SIG-M5 (cell line): ENCODE data around the gene GRN.
"Not testable (repeated sequence)": the region's sequence is repeated elsewhere in the genome, so short reads cannot be mapped to it uniquely, and the experiment has no call there.

Experiments
- DNase-seq: peaks from one replicate; lab custom pipeline; 2025; lab: John Stamatoyannopoulos, UW

GRN gene

GRCh38 chr17:44383363-44383762 lies 38.3 kb downstream of the GRN start:
- no peak for DNase-seq

- no peak for DNase-seq
Observed at GRCh38 chr17:44383861-44384260, 38.8 kb downstream of the GRN start.

DNA sequence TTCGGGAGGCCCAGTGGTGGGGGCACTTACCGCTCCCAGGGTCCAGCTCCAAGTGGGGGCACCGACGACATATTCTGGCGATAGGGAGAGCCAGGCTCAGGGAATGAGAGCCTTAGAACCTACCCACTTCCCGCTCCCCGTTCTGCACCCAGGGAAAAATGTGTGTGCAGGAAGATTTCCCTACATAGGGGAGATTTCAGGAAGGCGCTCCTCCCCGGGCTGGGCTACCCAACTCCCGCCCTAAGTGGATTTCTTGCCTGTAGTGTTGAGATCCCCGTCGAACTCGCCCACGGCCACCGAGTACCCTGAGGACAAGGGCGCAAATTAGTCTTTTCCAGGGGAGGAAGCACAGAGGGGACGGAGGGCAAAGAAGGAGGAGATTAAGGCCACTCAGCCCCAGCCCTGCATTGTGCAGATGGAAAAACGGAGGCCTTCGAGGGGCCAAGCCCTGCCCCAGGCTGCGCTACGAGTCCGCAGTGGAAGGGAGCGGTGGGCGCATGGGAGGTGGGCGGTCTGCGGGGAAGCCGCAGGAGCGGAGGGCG lies 39.2 kb downstream of the GRN start:
- DNase-seq: no peak

DNA sequence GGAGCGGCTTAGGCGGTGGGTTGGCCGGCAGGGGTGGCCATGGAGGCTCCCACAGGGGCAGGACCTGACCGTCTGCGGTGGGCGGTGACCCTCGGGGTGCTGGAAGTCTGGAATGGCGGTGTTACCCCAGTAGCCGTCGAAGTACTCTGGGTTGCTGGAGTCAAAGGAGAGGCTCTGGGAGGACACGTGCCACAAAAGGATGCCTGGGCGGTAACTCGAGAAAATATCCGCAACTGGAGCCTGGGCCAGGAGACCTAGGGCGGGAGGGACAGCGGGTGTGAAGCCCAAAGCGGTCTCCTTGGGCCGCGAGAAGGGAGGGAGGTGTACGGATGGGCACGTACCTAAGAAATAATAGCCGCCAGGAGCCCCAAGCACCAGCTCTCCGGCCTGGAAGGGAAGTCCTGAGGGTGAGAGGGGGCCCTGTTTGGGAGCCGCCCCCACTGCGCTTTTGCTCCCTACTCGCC lies 39.8 kb downstream of the GRN start:
- no peak for DNase-seq

DNA sequence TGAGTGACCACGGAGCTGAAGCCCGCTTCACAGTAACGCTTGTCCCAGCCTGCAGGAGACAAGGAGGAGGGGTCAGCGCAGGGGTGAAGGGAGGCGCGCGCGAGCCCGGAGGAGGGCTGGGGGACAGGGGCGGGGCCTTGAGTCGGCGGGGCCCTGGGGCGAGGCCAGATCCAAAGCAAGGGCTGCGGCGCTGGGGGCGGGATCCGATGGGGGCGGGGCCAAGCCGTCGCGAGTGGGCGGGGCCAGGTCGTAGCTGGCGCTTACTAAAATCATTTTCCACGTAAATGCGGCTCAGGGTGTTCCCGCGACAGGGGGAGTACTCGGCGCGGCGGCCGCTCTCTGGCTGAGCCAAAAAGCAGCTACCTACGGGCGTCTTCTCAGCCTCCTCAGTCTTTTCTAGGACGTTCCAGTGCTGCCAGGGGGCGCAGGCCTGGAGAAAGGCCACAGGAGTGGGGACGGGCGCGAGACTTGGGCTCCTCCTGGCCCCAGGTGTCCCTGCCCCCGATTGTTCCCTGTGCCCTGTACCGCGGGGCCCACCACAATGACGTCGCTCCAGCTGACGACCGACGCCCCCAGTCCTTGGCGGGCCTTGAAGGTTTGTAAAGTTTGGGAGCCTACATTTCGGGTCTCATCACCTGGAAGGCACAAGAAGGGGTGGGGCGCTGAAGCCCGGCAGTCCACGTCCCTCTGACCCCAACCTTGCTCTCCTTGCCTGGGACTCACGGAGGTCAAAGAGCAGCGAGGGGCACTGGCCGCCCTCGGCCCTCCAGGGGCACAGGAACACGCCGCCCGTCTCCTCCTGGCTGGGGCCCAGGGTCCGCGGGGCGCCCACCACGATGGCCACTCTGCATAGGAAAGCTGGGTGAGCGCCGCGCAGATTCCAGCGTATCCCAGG lies 40.4 kb downstream of the GRN start:
- no peak for DNase-seq

GRCh38 chr17:44386182-44386525 lies 41.1 kb downstream of the GRN start:
- DNase-seq: no peak

DNA sequence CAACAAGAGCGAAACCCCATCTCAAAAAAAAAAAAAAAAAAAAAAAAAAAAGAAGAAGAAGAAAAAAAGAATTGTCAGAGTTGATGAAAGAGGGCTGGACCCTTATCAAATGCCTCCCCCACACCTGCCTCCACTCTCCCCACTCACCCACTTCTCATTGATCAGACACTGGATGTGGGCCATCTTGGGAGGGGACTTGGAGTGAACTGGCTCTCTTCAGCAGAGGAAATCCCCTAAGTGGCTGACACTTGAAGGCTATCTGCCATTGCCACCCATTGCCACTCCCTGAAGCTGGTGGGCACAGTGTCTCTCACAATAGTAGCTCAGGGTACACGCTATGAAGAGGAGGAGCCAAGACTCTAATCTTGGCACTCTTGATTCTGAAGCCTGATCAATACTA lies 42.7 kb downstream of the GRN start:
- DNase-seq: no peak

- no peak for DNase-seq
Observed at GRCh38 chr17:44389281-44389680, 44.2 kb downstream of the GRN start, which contains the start of gene ITGA2B. TSS of gene ITGA2B (minus strand) at chr17:44389649. CDS start at chr17:44389473, 176 bp downstream.

DNA sequence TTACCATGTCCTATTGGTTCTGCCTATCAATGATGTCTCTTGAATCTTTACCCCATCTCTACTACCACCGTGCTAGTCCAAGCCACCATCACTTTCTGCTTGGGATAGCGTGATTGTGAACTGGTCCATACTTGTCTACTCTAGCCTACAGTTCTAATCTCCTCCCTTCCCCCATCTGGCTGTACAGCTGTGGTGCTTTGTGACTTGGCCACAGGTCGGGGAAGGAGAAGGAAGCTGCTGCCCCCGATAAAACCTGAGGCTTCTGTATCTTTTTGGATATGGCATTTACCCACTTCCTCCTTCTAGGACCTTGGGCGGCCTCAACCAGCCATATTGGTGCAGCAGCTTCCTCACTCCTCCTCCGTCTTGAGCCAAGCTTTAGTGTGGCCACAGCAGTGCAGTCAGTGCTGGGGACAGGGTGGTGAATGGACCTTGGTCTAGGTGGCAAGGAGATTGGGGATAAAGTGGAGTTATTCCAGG lies 44.7 kb downstream of the GRN start:
- DNase-seq: no peak

- no peak for DNase-seq
Observed at GRCh38 chr17:44390250-44390870, 45.3 kb downstream of the GRN start.

DNA sequence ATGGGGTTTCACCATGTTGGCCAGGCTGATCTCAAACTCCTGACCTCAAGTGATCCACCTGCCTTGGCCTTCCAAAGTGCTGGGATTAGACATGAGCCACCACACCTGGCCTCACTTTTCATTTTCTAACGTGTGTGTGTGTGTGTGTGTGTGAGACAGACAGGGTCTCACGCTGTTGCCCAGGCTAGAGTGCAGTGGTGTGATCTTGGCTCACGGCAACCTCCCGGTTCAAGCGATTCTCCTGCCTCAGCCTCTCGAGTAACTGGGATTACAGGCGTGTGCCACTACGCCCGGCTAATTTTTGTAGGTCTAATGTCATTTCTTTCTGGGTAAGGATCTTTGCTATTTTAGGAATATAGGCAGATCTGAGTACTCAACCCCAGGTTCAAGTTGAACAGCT lies 49.0 kb downstream of the GRN start:
- DNase-seq: not testable (repeated sequence)

DNA sequence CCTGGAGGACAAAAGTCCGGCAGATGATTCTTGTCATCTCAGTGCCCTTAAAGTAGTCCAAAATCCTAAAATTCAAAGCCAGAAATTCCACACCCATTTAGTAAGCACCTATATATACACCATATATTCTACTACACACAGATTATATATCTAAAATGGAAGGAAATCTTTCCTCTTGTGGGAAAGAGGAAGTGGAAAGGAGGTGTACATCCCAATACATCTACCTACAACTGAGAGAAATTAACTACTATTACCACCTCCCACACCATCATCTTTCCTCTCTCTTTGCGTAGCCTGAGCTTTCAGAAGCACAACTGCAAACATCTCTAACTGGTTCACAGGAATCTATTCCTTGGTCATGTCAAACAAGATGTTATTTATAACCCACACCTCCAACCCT lies 49.7 kb downstream of the GRN start:
- no peak for DNase-seq

- no peak for DNase-seq
Observed at GRCh38 chr17:44396946-44397345, 51.8 kb downstream of the GRN start.

- no peak for DNase-seq
Observed at GRCh38 chr17:44397479-44398440, 52.7 kb downstream of the GRN start.

DNA sequence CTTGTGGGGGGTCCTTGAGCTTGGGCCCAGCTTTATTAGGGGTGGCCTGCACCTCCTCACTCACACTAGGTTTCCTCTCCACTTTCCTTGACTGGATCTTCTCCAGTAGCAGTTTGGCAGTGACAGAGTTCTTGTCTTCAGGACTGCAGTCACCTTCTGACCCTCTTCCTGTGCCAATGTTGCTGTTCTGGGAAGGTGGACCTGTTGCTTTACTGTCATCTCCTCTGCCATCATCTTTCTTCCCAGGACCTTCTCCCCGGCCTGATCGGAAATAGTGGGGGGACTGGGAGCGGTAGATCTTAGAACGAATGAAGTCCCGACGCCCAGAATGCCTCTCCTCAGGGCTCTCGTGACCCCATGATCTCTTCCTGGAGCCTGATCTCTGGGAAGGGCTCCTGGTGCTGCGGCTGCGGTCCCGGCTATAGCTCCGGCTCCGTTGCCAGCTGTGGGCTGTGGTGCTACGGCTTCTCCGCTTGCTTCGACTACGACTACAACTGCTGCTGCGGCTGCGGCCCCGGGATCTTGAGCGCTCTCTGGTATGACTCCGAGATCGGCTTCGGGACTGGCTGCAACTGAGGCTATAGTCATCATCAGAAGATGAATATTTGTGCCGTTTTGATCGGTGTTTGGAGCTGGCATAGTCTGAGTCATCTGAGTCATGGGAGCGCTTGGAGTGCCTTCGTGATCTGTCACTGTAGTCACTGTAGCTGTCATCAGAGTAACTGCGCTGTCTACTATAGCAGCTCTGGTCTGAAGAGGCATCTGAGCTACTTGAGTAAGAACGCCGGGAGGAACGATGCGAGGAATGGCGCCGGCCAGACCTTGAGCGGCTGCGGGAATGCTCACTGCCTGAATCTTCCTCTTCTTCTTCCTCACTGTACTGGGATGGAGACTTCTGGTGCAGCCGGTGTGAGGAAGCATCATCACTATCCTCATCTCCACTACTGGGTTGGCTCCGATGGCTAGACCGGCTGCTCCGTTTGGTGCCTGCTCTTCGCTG lies 53.9 kb downstream of the GRN start:
- no peak for DNase-seq

GRCh38 chr17:44400226-44400847 lies 55.2 kb downstream of the GRN start:
- DNase-seq: no peak
